Mesenchymal stem cell (in vitro differentiated cells and primary cell): ENCODE results near the gene TNS2.
"Not testable (repeated sequence)": the region's sequence is repeated elsewhere in the genome, so short reads cannot be mapped to it uniquely, and the experiment has no call there.

Experiments used
- DNase-seq: peaks from one replicate; pipeline ENCODE4 v3.0.0-alpha.2; 2013
- H2AFZ ChIP-seq: one replicate; pipeline ENCODE4 v1.6.1; 2013; ENCODE audit warnings: low read depth, mild to moderate bottlenecking, control low read depth, inconsistent platforms, low read length, moderate library complexity
- H2AK5ac ChIP-seq: 2 replicates; pipeline ENCODE4 v1.6.1; 2013; ENCODE audit warnings: low read length, moderate library complexity, mild to moderate bottlenecking, inconsistent platforms; ENCODE audit not compliant: severe bottlenecking
- H2BK120ac ChIP-seq: one replicate; pipeline ENCODE4 v1.6.1; 2013; ENCODE audit warnings: low read depth, mild to moderate bottlenecking, inconsistent platforms, low read length, moderate library complexity
- H2BK12ac ChIP-seq, 2 experiments: one replicate each; pipeline ENCODE4 v1.6.1; 2013; ENCODE audit warnings: inconsistent platforms in 2 of 2, low read length in 2 of 2, mild to moderate bottlenecking in 2 of 2, moderate library complexity in 2 of 2, control low read depth in 1 of 2
- H2BK15ac ChIP-seq: one replicate; pipeline ENCODE4 v1.6.1; 2013; ENCODE audit warnings: mild to moderate bottlenecking, low read depth, inconsistent platforms; ENCODE audit not compliant: poor library complexity, severe bottlenecking
- H2BK5ac ChIP-seq: 2 replicates; pipeline ENCODE4 v1.6.1; 2013; ENCODE audit warnings: low read depth, mild to moderate bottlenecking, low read length, control low read depth, inconsistent platforms; ENCODE audit not compliant: poor library complexity, severe bottlenecking
- H3K14ac ChIP-seq, 2 experiments: one replicate each; pipeline ENCODE4 v1.6.1; 2013; ENCODE audit warnings: inconsistent platforms in 2 of 2, low read length in 2 of 2, control low read depth in 1 of 2, mild to moderate bottlenecking in 1 of 2, moderate library complexity in 1 of 2
- H3K18ac ChIP-seq, 2 experiments: one replicate each; pipeline ENCODE4 v1.6.1; 2013; ENCODE audit warnings: inconsistent platforms in 2 of 2, low read length in 2 of 2, control low read depth in 1 of 2, low read depth in 1 of 2, mild to moderate bottlenecking in 1 of 2
- H3K23ac ChIP-seq, 2 experiments: one replicate each; pipeline ENCODE4 v1.6.1; 2013; ENCODE audit warnings: inconsistent platforms in 2 of 2, low read length in 2 of 2, mild to moderate bottlenecking in 2 of 2, moderate library complexity in 2 of 2, control low read depth in 1 of 2
- H3K27ac ChIP-seq: 2 replicates; pipeline ENCODE4 v1.5.1; 2013; ENCODE audit warnings: mild to moderate bottlenecking, moderate library complexity, low read length, control low read depth, inconsistent platforms; ENCODE audit not compliant: poor library complexity, severe bottlenecking
- H3K27me3 ChIP-seq, 2 experiments: 2 replicates each; pipeline versions ENCODE4 v1.6.1 to v1.7.0; 2013; ENCODE audit warnings: low read length in 2 of 2, mild to moderate bottlenecking in 2 of 2, moderate library complexity in 2 of 2, control low read depth in 1 of 2, inconsistent platforms in 1 of 2; ENCODE audit not compliant: control insufficient read depth in 1 of 2, insufficient read depth in 1 of 2
- H3K36me3 ChIP-seq, 2 experiments: 2 replicates each; pipeline versions ENCODE4 v1.6.1 to v1.7.0; 2013; ENCODE audit warnings: low read length in 2 of 2, control low read depth in 1 of 2, inconsistent platforms in 1 of 2, low read depth in 1 of 2, mild to moderate bottlenecking in 1 of 2; ENCODE audit not compliant: insufficient read depth in 2 of 2, control insufficient read depth in 1 of 2
- H3K4ac ChIP-seq, 2 experiments: one replicate each; pipeline ENCODE4 v1.6.1; 2013; ENCODE audit warnings: inconsistent platforms in 2 of 2, low read length in 2 of 2, mild to moderate bottlenecking in 2 of 2, moderate library complexity in 2 of 2, control low read depth in 1 of 2, low read depth in 1 of 2
- H3K4me1 ChIP-seq: 2 replicates; pipeline ENCODE4 v1.6.1; 2013; ENCODE audit warnings: low read depth, low read length, control low read depth; ENCODE audit not compliant: control insufficient read depth, insufficient read depth
- H3K4me2 ChIP-seq: 2 replicates; pipeline ENCODE4 v1.6.1; 2013; ENCODE audit warnings: low read length, mild to moderate bottlenecking, inconsistent platforms; ENCODE audit not compliant: poor library complexity, severe bottlenecking
- H3K4me3 ChIP-seq, 2 experiments: 2 replicates each; pipeline versions ENCODE4 v1.5.1 to v1.7.0; 2013; ENCODE audit warnings: low read length in 2 of 2, mild to moderate bottlenecking in 2 of 2, control low read depth in 1 of 2, low read depth in 1 of 2; ENCODE audit not compliant: insufficient read depth in 1 of 2
- H3K79me1 ChIP-seq: replicated peaks from 2 replicates; pipeline ENCODE4 v1.6.1; 2013; ENCODE audit warnings: mild to moderate bottlenecking, control low read depth, low read length, inconsistent platforms; ENCODE audit not compliant: poor library complexity, severe bottlenecking
- H3K9ac ChIP-seq: 2 replicates; pipeline ENCODE4 v1.7.0; 2013; ENCODE audit warnings: mild to moderate bottlenecking, low read length, moderate library complexity
- H3K9me3 ChIP-seq: 2 replicates; pipeline ENCODE4 v1.7.0; 2013; ENCODE audit warnings: mild to moderate bottlenecking, low read length; ENCODE audit not compliant: control insufficient read depth
- H4K8ac ChIP-seq: one replicate; pipeline ENCODE4 v1.6.1; 2013; ENCODE audit warnings: inconsistent platforms, mild to moderate bottlenecking, low read length, moderate library complexity
- H4K91ac ChIP-seq: one replicate; pipeline ENCODE4 v1.6.1; 2013; ENCODE audit warnings: mild to moderate bottlenecking, low read length, inconsistent platforms
- whole genome bisulfite sequencing: methylation state at CpG from one replicate; pipeline ENCODE4 v1.1.7; 2013; ENCODE audit warnings: mixed read lengths; 5-methylcytosine and 5-hydroxymethylcytosine counted together

Gene TNS2

DNA sequence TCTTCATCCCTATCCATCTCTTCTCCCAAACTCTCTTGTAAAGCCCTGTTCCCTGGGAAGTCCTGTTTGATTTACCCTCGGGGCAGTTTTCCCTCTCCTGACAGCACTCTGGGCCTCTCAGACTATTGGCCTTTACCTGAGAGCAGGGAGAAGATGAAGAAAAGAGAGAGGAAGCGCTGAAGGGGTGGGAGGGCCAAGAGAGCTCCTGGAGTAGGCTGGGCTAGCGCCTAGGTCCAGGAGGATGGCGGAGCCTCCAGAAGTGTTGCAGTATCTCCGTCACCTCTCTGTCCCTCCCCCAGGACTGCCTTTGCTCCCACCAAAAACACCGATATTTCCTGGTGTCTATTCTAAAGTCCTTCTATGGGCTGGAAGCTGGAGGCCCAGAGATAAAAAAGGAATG lies 41.9 kb downstream of the TNS2 start:
- Histone ChIP-seq H2BK5ac (no peak overlapping the region), H3K18ac (no peak overlapping the region), H4K91ac (no peak overlapping the region), H3K4me1 (peaks cover 1% of the 10 kb centered on the region), H3K23ac (no peak overlapping the region), H3K14ac (no peak overlapping the region), H3K79me1 (no peaks in the 10 kb centered on the region), H3K4me2 (no peak overlapping the region), H2AK5ac (no peak overlapping the region), H3K27me3 (peaks cover 0 to 25% of the 10 kb centered on the region in 2 experiments), H3K9ac (no peak overlapping the region), H3K9me3 (no peaks in the 10 kb centered on the region), H2BK15ac (no peak overlapping the region), H3K4me3 (no peak overlapping the region), H4K8ac (no peak overlapping the region), H2BK120ac (no peak overlapping the region), H2AFZ (no peak overlapping the region), H3K27ac (no peak overlapping the region), H3K36me3 (no peaks in the 10 kb centered on the region), H3K4ac (no peak overlapping the region), H2BK12ac (no peak overlapping the region)
- DNase-seq = no peak
- WGBS = 57% methylated on average over 2 of the region's 6 CpGs

DNA sequence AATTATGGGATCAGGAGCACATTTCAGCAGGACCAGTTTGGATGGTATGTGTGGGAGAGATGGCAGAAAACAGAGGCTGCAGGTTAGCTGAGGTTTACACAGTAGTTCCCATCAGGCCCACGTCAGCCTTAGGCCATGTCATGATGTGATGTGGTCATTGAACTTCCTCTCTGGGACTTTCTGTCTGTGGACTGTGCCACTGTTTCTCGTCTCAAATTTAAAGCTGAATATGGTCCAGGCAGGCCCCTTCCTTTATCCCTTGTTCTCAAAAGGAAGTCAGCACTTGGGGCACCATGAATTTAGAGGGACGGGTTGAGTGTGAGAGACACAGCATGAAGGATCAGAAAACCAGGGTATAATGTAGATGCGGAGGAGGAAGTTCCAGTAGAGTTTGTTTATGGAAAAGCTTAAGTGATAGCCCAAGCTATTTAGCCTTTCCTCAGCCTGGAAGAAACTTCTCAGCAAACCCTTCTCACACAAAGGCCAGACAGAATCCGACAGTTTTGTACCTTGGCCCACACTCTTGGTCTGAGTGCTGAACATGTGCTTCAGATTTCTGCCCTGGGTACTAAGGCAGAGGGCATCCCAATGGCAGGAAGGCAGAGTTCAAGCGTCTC lies 44.0 kb downstream of the TNS2 start:
- peak; percentile 74 for DNase-seq
- Histone ChIP-seq H3K4me3 (no peak overlapping the region), H2BK5ac (no peak overlapping the region), H3K79me1 (no peaks in the 10 kb centered on the region), H3K36me3 (no peaks in the 10 kb centered on the region), H3K4ac (peak overlapping the region; percentile 85 to 88), H3K27ac (no peak overlapping the region), H4K91ac (peak overlapping the region; percentile 85), H3K9me3 (no peaks in the 10 kb centered on the region), H3K9ac (peak overlapping the region; percentile 36), H3K27me3 (peaks cover 0 to 20% of the 10 kb centered on the region in 2 experiments), H3K4me2 (no peak overlapping the region), H2BK120ac (peak overlapping the region; percentile 82), H3K23ac (peak overlapping the region in 1 of 2 experiments; percentile 34), H3K14ac (peak overlapping the region in 1 of 2 experiments; percentile 96), H3K18ac (peak overlapping the region; percentile 88 to 96), H3K4me1 (peaks cover 21% of the 10 kb centered on the region), H2AK5ac (no peak overlapping the region), H2BK15ac (peak overlapping the region; percentile 98), H4K8ac (peak overlapping the region; percentile 91), H2BK12ac (peak overlapping the region; percentile 57 to 95), H2AFZ (peak overlapping the region; percentile 72)
- 26% methylated on average over 5 of the region's 6 CpGs for WGBS

DNA sequence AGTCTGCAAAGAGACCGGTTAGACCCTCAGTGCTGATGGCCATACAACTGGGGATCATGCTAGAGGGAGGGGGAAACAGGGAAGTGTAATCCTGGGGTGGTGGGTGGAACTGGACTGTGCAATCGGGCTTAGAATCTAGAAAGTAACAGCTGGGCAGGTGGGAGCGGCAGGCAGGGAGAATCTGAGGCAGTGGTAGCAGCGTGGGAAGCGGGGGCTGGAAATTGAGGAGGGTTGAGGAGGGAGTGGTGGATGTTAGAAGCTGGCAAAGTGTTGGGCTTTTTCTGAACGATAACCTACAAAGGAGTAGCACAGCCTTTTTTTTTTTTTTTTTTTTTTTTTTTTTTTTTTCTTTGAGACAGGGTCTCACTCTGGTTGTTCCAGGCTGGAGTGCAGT lies 44.5 kb downstream of the TNS2 start:
- WGBS = 97% methylated on average over 3 of the region's 6 CpGs
- Histone ChIP-seq H3K18ac (peak overlapping the region; percentile 88 to 96), H3K14ac (peak overlapping the region in 1 of 2 experiments; percentile 96), H3K4me2 (no peak overlapping the region), H2BK15ac (peak overlapping the region; percentile 98), H2BK5ac (no peak overlapping the region), H2BK120ac (peak overlapping the region; percentile 82), H3K9ac (peak overlapping the region; percentile 36), H3K27me3 (peaks cover 0 to 20% of the 10 kb centered on the region in 2 experiments), H2AFZ (peak overlapping the region; percentile 72), H3K4me3 (no peak overlapping the region), H3K9me3 (no peaks in the 10 kb centered on the region), H3K36me3 (no peaks in the 10 kb centered on the region), H3K27ac (no peak overlapping the region), H3K4ac (peak overlapping the region; percentile 85 to 88), H3K23ac (peak overlapping the region in 1 of 2 experiments; percentile 34), H3K4me1 (peaks cover 25% of the 10 kb centered on the region), H3K79me1 (no peaks in the 10 kb centered on the region), H2AK5ac (no peak overlapping the region), H2BK12ac (peak overlapping the region; percentile 57 to 95), H4K8ac (peak overlapping the region; percentile 91), H4K91ac (peak overlapping the region; percentile 85)
- no peak for DNase-seq

DNA sequence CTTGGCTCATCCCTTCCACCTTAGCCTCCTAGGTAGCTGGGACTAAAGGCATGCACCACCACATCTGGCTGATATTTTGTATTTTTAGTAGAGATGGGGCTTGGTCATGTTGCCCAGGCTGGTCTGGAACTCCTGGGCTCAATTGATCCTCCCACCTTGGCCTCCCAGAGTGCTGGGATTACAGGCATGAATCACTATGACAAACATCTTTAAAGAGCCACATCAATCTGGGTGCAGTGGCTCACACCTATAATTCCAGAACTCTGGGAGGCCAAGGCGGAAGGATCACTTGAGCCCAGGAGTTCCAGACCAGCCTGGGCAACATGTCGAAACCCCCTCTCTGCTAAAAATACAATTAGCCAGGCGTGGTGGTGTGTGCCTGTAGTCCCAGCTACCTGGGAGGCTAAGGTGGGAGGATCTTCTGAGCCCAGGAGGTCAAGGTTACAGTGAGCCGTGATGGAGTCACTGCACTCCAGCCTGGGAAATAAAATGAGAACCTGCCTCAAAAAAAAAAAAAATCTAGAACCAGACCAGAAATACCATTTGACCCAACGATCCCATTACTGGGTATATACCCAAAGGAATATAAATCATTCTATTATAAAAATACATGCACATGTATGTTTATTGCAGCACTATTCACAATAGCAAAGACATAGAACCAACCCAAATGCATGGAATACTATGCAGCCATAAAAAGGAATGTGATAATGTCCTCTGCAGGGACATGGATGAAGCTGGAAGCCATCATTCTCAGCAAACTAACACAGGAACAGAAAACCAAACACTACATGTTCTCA lies 45.1 kb downstream of the TNS2 start:
- not testable (repeated sequence) for H3K4me3 ChIP-seq, H3K14ac ChIP-seq, H2AK5ac ChIP-seq, H3K79me1 ChIP-seq, H2AFZ ChIP-seq, DNase-seq, H2BK5ac ChIP-seq, H3K9ac ChIP-seq, H3K23ac ChIP-seq, H2BK12ac ChIP-seq, H2BK120ac ChIP-seq, H4K91ac ChIP-seq, H3K27ac ChIP-seq, H3K9me3 ChIP-seq, H4K8ac ChIP-seq, H3K4me2 ChIP-seq, H3K36me3 ChIP-seq
- H3K4ac ChIP-seq = peak overlapping the region in 1 of 2 experiments; percentile 11
- peaks cover 25% of the 10 kb centered on the region for H3K4me1 ChIP-seq
- peak overlapping the region; percentile 86 for H2BK15ac ChIP-seq
- H3K27me3 ChIP-seq = peaks cover 0 to 19% of the 10 kb centered on the region in 2 experiments
- 95% methylated on average over 3 of the region's 5 CpGs for WGBS
- H3K18ac ChIP-seq = peak overlapping the region in 1 of 2 experiments; percentile 16
